Measurements from ENCODE around the gene TSHB. TPM values are rescaled to one million over a fixed set of nuclear protein-coding genes. Genes with fewer than 3 reads are reported as not detected.

TSHB gene
- total RNA-seq, 2 experiments from 2014 or later, result not detected

DNA sequence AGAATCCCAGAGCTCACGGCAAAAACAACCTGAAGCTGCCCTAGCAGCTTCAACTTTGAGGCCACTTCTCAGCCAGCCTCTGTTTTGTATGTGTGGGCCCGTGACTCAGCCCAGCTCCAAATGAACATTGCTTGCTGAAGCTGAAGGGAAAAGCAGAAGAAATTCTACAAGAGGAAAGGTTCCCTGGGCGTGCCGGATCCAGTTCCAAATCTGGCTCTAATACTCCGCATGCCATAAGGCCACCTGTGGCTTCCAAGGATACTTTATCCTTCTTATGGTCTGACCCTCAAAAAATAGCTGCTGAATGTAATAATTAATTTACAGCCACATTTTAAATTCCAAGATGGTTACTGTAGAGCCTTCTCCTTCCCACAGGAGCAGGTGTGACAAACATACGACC is 35.4 kb downstream of the TSHB start:
- peaks cover 6% of the 10 kb centered on the region for H3K36me3 Mint-ChIP-seq
- H3K9me3 Mint-ChIP-seq (ENCODE audit: low read depth), result no peaks in the 10 kb centered on the region
- no peak overlapping the region for H3K4me3 Mint-ChIP-seq
- peaks cover 42% of the 10 kb centered on the region for H3K4me1 Mint-ChIP-seq
- DNase-seq, result no peak
- no peaks in the 10 kb centered on the region for H3K27me3 Mint-ChIP-seq
- ATAC-seq, result no peak
- CTCF ChIA-PET, result interaction anchor here (1.1 to 3.1 kb wide), 2 partner anchors 12 to 34 kb away, joined by 3 to 9 read pairs; no protein-coding TSS in a partner anchor
- no peak overlapping the region for H3K27ac Mint-ChIP-seq

DNA sequence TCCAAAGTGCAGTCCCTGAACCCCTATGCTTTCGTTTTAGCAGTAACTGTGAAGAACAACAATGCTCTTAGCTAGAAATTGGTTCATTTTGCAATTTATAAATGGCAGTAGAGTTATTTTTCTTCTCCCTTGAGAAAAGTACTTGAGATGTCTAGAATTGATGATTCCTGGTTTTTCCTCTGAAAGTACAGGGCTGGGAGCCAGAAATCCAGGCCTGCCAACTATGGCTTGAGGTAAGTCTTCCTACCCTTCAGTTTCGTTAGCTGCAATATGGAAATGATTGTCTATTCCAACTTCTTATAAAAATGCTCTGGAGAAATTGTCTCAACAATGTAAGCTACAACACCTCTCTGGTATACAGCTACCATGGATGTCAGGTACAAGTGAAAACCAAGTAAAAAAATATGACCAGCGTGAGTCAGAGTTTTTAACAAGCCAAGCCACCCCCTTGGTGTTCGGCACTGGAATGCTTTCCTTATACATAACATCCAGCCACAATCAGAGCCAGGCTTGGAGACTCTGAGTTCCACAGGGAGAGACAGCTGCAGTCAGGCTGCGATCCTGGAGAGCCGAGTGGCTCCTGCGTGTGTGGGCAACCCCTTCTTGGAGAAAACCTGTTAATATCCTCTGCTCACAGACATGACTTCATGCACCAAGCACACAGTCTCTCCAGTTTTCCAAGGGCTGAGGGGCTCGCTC is 37.7 kb downstream of the TSHB start:
- H3K27ac Mint-ChIP-seq, result no peak overlapping the region
- no peaks in the 10 kb centered on the region for H3K27me3 Mint-ChIP-seq
- H3K4me3 Mint-ChIP-seq, result no peak overlapping the region
- no peak for DNase-seq
- H3K36me3 Mint-ChIP-seq, result peaks cover 6% of the 10 kb centered on the region
- CTCF ChIA-PET, result interaction anchor here (3.1 kb wide), 1 partner anchor 14 kb away, joined by 9 read pairs; no protein-coding TSS in a partner anchor
- peaks cover 33% of the 10 kb centered on the region for H3K4me1 Mint-ChIP-seq
- no peaks in the 10 kb centered on the region for H3K9me3 Mint-ChIP-seq (ENCODE audit: low read depth)
- no peak for ATAC-seq

GRCh38 chr1:115068826-115069585 is 39.4 kb downstream of the TSHB start:
- Mint-ChIP-seq H3K4me3 (no peak overlapping the region), H3K27me3 (no peaks in the 10 kb centered on the region), H3K4me1 (peaks cover 27% of the 10 kb centered on the region), H3K27ac (no peak overlapping the region), H3K9me3 (ENCODE audit: low read depth) (no peaks in the 10 kb centered on the region), H3K36me3 (no peaks in the 10 kb centered on the region)
- ATAC-seq, result no peak
- CTCF ChIA-PET, result no interaction called here
- no peak for DNase-seq

GRCh38 chr1:115069659-115070308 is 40.2 kb downstream of the TSHB start:
- no peaks in the 10 kb centered on the region for H3K9me3 Mint-ChIP-seq (ENCODE audit: low read depth)
- no peak overlapping the region for H3K4me3 Mint-ChIP-seq
- CTCF ChIA-PET, result no interaction called here
- ATAC-seq (no peak), DNase-seq (no peak)
- peaks cover 4% of the 10 kb centered on the region for H3K27me3 Mint-ChIP-seq
- H3K36me3 Mint-ChIP-seq, result no peaks in the 10 kb centered on the region
- H3K27ac Mint-ChIP-seq, result no peak overlapping the region
- peaks cover 21% of the 10 kb centered on the region for H3K4me1 Mint-ChIP-seq

DNA sequence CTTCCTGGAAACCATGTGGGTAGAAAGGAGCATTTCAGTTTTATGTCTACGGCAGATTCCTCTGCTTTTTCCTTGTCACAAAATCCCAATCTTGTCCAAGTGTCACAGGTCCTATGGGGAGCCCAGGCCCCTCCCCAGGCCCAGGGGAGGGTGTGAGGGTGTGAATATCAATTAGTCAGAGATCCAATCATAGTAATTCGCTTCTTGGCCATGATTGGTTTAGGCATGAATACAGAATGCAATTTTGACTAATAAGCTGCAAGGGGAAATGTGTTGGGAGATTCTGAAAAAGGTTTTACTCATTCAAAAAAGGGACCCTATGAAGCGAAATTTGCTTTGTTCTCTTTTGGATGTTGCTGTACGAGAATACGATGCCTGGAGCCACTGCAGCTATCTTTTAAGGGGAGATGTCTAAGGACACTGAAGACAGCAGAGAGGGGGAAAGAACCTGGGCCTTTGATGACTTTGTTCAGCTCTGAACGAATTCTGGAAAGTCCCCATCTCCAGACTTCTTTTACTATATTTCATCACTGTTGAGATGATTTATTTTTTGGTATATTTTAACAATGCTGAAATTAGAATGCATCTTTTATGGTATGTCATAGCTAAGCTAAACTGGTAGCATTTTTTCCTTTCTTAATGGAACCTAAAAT is 41.5 kb downstream of the TSHB start:
- Mint-ChIP-seq H3K4me3 (no peak overlapping the region), H3K9me3 (ENCODE audit: low read depth) (no peaks in the 10 kb centered on the region), H3K27me3 (peaks cover 10% of the 10 kb centered on the region), H3K4me1 (peaks cover 18% of the 10 kb centered on the region), H3K27ac (no peak overlapping the region), H3K36me3 (no peaks in the 10 kb centered on the region)
- DNase-seq (no peak), ATAC-seq (no peak)
- CTCF ChIA-PET, result interaction anchor here (0.9 to 2.6 kb wide), 6 partner anchors 11 to 41 kb away, joined by 3 to 10 read pairs (median 4); no protein-coding TSS in a partner anchor

DNA sequence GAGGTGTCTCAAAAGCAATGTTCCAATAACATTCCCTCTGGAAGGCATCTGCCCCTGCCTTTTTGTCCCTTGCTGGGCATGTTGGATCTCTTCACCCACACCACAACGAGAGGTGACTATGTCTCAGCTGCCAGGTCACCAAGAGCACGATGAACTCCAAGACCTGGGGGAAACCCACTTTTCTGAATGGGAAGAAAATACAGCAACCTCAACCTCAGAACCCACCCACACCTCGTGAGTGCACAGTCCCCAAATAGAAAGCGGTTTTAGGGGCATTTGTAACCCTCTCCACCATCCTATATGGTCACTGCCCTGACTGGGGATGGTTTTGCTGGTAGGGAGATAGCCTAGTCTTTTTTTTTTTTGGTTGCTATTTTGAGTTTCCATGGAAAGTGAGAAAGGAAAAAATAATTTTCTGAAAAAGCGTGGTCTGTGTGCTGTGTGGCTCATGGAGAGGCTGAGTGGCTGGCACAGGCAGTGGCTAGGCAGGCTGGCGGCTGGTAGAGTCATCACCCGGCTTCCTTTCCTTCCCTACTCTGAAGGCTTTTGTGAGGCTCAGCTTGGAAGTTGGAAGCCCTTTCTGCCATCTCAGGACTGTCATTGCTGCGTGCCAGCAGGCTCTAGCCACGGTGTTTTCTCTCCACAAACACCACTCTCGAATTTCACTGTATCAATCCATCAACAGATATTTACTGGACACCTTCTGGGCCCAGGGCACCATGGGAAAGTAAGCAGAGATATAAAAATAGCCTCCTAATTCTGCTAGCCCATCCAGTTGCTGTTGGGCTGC is 43.9 kb downstream of the TSHB start:
- Mint-ChIP-seq H3K36me3 (no peaks in the 10 kb centered on the region), H3K27ac (no peak overlapping the region), H3K27me3 (peaks cover 12% of the 10 kb centered on the region), H3K9me3 (ENCODE audit: low read depth) (no peaks in the 10 kb centered on the region), H3K4me3 (no peak overlapping the region), H3K4me1 (peaks cover 18% of the 10 kb centered on the region)
- ATAC-seq, result no peak
- DNase-seq, result no peak
- CTCF ChIA-PET, result interaction anchor here (2.2 kb wide), 1 partner anchor 21 kb away, joined by 10 read pairs; no protein-coding TSS in a partner anchor

- Mint-ChIP-seq H3K27me3 (peaks cover 12% of the 10 kb centered on the region), H3K4me3 (no peak overlapping the region), H3K9me3 (ENCODE audit: low read depth) (no peaks in the 10 kb centered on the region), H3K36me3 (no peaks in the 10 kb centered on the region), H3K27ac (no peak overlapping the region), H3K4me1 (peaks cover 18% of the 10 kb centered on the region)
- CTCF ChIA-PET, result no interaction called here
- peak; percentile 33 for ATAC-seq
- DNase-seq, result no peak
Measured at GRCh38 chr1:115074839-115075534, 45.4 kb downstream of the TSHB start.

- Mint-ChIP-seq H3K4me1 (peaks cover 18% of the 10 kb centered on the region), H3K27ac (no peak overlapping the region), H3K9me3 (ENCODE audit: low read depth) (no peaks in the 10 kb centered on the region), H3K4me3 (no peak overlapping the region), H3K36me3 (no peaks in the 10 kb centered on the region), H3K27me3 (peaks cover 12% of the 10 kb centered on the region)
- CTCF ChIA-PET, result interaction anchor here (0.7 kb wide), 1 partner anchor 238 kb away, joined by 3 read pairs; no protein-coding TSS in a partner anchor
- no peak for ATAC-seq
- DNase-seq, result no peak
Measured at GRCh38 chr1:115076384-115076915, 46.8 kb downstream of the TSHB start.

DNA sequence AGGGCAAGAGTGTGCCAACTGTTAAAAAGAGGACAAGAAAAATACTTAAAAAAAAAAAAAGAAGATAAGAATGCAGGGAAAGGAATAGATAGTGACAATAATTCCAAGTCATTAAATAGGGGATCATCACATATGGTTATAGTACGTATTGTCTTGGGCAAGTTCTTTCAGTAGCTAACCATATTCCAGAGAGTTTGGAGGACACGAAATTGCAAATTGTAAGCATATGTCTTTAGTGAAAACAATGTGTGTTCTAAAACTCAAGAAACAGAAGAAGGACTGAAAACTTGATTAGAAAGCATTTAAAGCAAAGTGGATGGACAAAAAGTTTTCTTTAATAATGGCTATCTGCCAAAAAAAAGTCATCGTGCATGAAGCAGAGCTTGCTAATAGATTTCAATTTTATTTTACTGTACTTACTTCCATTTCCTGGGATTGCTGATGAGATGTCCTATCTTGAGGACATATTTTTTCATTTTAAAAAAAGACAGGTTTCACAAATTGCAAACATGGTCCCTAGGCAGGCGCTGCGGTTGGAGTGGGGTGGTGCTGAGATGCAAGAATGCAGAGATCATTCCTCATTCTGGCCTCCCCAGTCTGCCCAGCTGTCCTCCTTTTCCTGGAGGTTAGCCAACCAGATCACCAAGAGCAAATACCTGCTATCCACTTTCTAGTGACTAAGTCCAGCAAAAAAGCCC is 47.8 kb downstream of the TSHB start:
- Mint-ChIP-seq H3K27ac (no peak overlapping the region), H3K9me3 (ENCODE audit: low read depth) (no peaks in the 10 kb centered on the region), H3K36me3 (no peaks in the 10 kb centered on the region), H3K27me3 (peaks cover 12% of the 10 kb centered on the region), H3K4me3 (no peak overlapping the region), H3K4me1 (peaks cover 10% of the 10 kb centered on the region)
- CTCF ChIA-PET, result interaction anchor here (0.7 kb wide), 1 partner anchor 239 kb away, joined by 3 read pairs; no protein-coding TSS in a partner anchor
- no peak for ATAC-seq
- DNase-seq, result no peak

DNA sequence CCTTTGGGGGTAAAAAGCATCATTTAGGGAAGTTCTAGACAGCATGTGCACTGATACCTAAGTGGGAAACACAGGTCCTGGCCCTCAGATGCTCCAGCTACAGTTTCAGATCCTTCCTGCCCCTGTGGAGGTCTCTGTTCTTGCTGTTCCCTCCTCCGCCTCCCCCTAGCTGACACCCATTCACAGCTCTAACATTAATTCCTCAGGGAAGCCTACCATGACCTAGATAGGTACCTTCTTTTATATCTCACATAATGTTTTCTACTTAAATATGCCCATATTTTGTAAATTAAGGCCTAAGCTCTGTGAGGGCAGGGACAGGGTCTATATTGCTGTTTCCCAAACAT is 48.3 kb downstream of the TSHB start:
- CTCF ChIA-PET, result no interaction called here
- peaks cover 12% of the 10 kb centered on the region for H3K27me3 Mint-ChIP-seq
- no peaks in the 10 kb centered on the region for H3K9me3 Mint-ChIP-seq (ENCODE audit: low read depth)
- H3K4me1 Mint-ChIP-seq, result peaks cover 10% of the 10 kb centered on the region
- no peak overlapping the region for H3K4me3 Mint-ChIP-seq
- no peak for DNase-seq
- H3K36me3 Mint-ChIP-seq, result no peaks in the 10 kb centered on the region
- ATAC-seq, result no peak
- no peak overlapping the region for H3K27ac Mint-ChIP-seq

DNA sequence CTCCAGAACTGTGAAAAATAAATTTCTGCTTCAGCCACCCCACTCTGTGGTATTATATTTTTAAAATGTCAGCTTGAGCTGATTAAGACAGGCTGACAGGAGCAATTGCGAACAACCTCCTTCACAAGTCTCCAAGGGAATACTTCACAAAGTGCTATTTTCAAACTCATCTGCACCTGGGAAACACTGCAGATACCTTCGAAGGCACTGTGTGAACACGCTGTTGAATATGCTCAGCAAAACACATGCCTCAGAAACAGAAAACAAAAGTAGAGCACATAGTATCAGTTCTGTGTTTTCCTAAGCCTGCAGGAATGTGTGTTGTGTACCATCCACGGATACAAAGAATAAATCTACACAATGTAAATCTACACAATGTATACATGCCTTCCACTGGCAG is 49.1 kb downstream of the TSHB start:
- DNase-seq (no peak), ATAC-seq (no peak)
- H3K4me3 Mint-ChIP-seq, result no peak overlapping the region
- H3K9me3 Mint-ChIP-seq (ENCODE audit: low read depth), result no peaks in the 10 kb centered on the region
- CTCF ChIA-PET, result no interaction called here
- H3K27ac Mint-ChIP-seq, result no peak overlapping the region
- H3K27me3 Mint-ChIP-seq, result peaks cover 12% of the 10 kb centered on the region
- peaks cover 3% of the 10 kb centered on the region for H3K4me1 Mint-ChIP-seq
- H3K36me3 Mint-ChIP-seq, result no peaks in the 10 kb centered on the region

Data from activated CD8-positive, alpha-beta memory T cell treated with anti-CD3 and anti-CD28 coated beads, Interleukin-2, amount 10 ng/mL, durations not matched to agents 7 days and 5 days (primary cell).